H9 (cell line): Measurements from ENCODE around the gene NKAIN2. TPM values are rescaled to one million over a fixed set of nuclear protein-coding genes. Genes with fewer than 3 reads are reported as not detected.

Experiments
- DNase-seq: peaks from one replicate; pipeline ENCODE4 v3.0.0-alpha.2; 2017
- H2AFZ ChIP-seq: one replicate; pipeline ENCODE4 v1.6.1; 2013; ENCODE audit warnings: mild to moderate bottlenecking, low read length, control low read depth, moderate library complexity
- H2AK5ac ChIP-seq: 2 replicates; pipeline ENCODE4 v1.6.1; 2013; ENCODE audit warnings: low read length, control low read depth, mixed read lengths; ENCODE audit not compliant: insufficient read length
- H2BK120ac ChIP-seq: one replicate; pipeline ENCODE4 v1.6.1; 2013; ENCODE audit warnings: low read depth, mild to moderate bottlenecking, low read length, control low read depth, inconsistent platforms; ENCODE audit not compliant: poor library complexity, severe bottlenecking
- H2BK12ac ChIP-seq: 2 replicates; pipeline ENCODE4 v1.6.1; 2013; ENCODE audit warnings: low read length, control low read depth, mixed read lengths, low read depth; ENCODE audit not compliant: insufficient read length
- H2BK15ac ChIP-seq: 2 replicates; pipeline ENCODE4 v1.6.1; 2013; ENCODE audit warnings: low read depth, low read length, control low read depth
- H2BK20ac ChIP-seq: one replicate; pipeline ENCODE4 v1.6.1; 2013; ENCODE audit warnings: low read depth, mild to moderate bottlenecking, low read length, control low read depth, inconsistent platforms; ENCODE audit not compliant: poor library complexity, severe bottlenecking
- H2BK5ac ChIP-seq: 2 replicates; pipeline ENCODE4 v1.6.1; 2013; ENCODE audit warnings: low read length, control low read depth, mixed read lengths; ENCODE audit not compliant: insufficient read length
- H3K14ac ChIP-seq: 2 replicates; pipeline ENCODE4 v1.6.1; 2013; ENCODE audit warnings: low read length, control low read depth; ENCODE audit not compliant: insufficient read depth
- H3K18ac ChIP-seq: 2 replicates; pipeline ENCODE4 v1.6.1; 2013; ENCODE audit warnings: low read depth, mild to moderate bottlenecking, mixed read lengths, low read length, control low read depth; ENCODE audit not compliant: insufficient read length
- H3K23ac ChIP-seq: 2 replicates; pipeline ENCODE4 v1.6.1; 2013; ENCODE audit warnings: low read length, control low read depth, mixed read lengths, low read depth; ENCODE audit not compliant: insufficient read length
- H3K23me2 ChIP-seq: 2 replicates; pipeline ENCODE4 v1.6.1; 2013; ENCODE audit warnings: low read depth, mild to moderate bottlenecking, mixed read lengths, low read length, control low read depth; ENCODE audit not compliant: insufficient read length, poor library complexity, severe bottlenecking
- H3K27ac ChIP-seq: 2 replicates; pipeline ENCODE4 v1.5.1; 2013; ENCODE audit warnings: low read length, control low read depth, mixed read lengths, low read depth; ENCODE audit not compliant: insufficient read length
- H3K27me3 ChIP-seq: 2 replicates; pipeline ENCODE4 v1.6.1; 2013; ENCODE audit warnings: low read length, control low read depth, inconsistent platforms; ENCODE audit not compliant: insufficient read depth
- H3K4ac ChIP-seq: 2 replicates; pipeline ENCODE4 v1.6.1; 2013; ENCODE audit warnings: low read depth, mild to moderate bottlenecking, control low read depth, inconsistent platforms, low read length, moderate library complexity
- H3K4me1 ChIP-seq: 2 replicates; pipeline ENCODE4 v1.6.1; 2013; ENCODE audit warnings: low read length, control low read depth, inconsistent platforms; ENCODE audit not compliant: insufficient read depth
- H3K4me2 ChIP-seq: 2 replicates; pipeline ENCODE4 v1.6.1; 2013; ENCODE audit warnings: low read length, control low read depth, mixed read lengths; ENCODE audit not compliant: insufficient read length, insufficient read depth
- H3K56ac ChIP-seq: 2 replicates; pipeline ENCODE4 v1.6.1; 2013; ENCODE audit warnings: low read depth, mild to moderate bottlenecking, mixed read lengths, low read length, control low read depth; ENCODE audit not compliant: insufficient read length
- H3K79me1 ChIP-seq: 2 replicates; pipeline ENCODE4 v1.6.1; 2013; ENCODE audit warnings: low read depth, mild to moderate bottlenecking, moderate library complexity, low read length, control low read depth, inconsistent platforms; ENCODE audit not compliant: insufficient read depth, poor library complexity, severe bottlenecking
- H3K79me2 ChIP-seq: 2 replicates; pipeline ENCODE4 v1.6.1; 2013; ENCODE audit warnings: low read length, control low read depth, inconsistent platforms; ENCODE audit not compliant: insufficient read depth
- H3K9ac ChIP-seq: 2 replicates; pipeline ENCODE4 v1.6.1; 2013; ENCODE audit warnings: low read length, control low read depth, mixed read lengths; ENCODE audit not compliant: insufficient read length; ENCODE audit errors: extremely low read depth
- H3K9me3 ChIP-seq: one replicate; pipeline ENCODE4 v1.6.1; 2013; ENCODE audit warnings: low read depth, low read length, inconsistent platforms; ENCODE audit not compliant: control insufficient read depth
- H3T11ph ChIP-seq: one replicate; pipeline ENCODE4 v1.6.1; 2013; ENCODE audit warnings: mild to moderate bottlenecking, low read length, control low read depth, inconsistent platforms
- H4K20me1 ChIP-seq: one replicate; pipeline ENCODE4 v1.6.1; 2013; ENCODE audit not compliant: control insufficient read depth, insufficient read length, insufficient read depth
- H4K5ac ChIP-seq: 2 replicates; pipeline ENCODE4 v1.6.1; 2013; ENCODE audit warnings: low read depth, mild to moderate bottlenecking, mixed read lengths, low read length, control low read depth; ENCODE audit not compliant: insufficient read length
- H4K8ac ChIP-seq: replicated peaks from 2 replicates; pipeline ENCODE4 v1.6.1; 2013; ENCODE audit warnings: low read length, control low read depth, mixed read lengths, low read depth; ENCODE audit not compliant: insufficient read length
- H4K91ac ChIP-seq: 2 replicates; pipeline ENCODE4 v1.6.1; 2013; ENCODE audit warnings: low read depth, mild to moderate bottlenecking, moderate library complexity, mixed read lengths, low read length, control low read depth; ENCODE audit not compliant: insufficient read length
- H3K27ac Mint-ChIP-seq, 3 experiments: 2 replicates in 2 of 3; 3 replicates in 1 of 3; pipeline ENCODE4 v1.8.0; 2020 to 2021; ENCODE audit warnings: mixed read lengths in 3 of 3, mild to moderate bottlenecking in 1 of 3, moderate library complexity in 1 of 3
- H3K27me3 Mint-ChIP-seq: 2 replicates; pipeline ENCODE4 v1.8.0; 2021; ENCODE audit warnings: low read depth, mild to moderate bottlenecking, moderate library complexity, mixed read lengths
- H3K36me3 Mint-ChIP-seq, 3 experiments: 2 replicates in 2 of 3; 3 replicates in 1 of 3; pipeline ENCODE4 v1.8.0; 2020 to 2021; ENCODE audit warnings: low read depth in 3 of 3, mixed read lengths in 3 of 3; ENCODE audit not compliant: insufficient read depth in 1 of 3
- H3K4me1 Mint-ChIP-seq, 2 experiments: 2 replicates each; pipeline ENCODE4 v1.8.0; 2020; ENCODE audit warnings: mixed read lengths in 2 of 2
- H3K4me3 Mint-ChIP-seq, 2 experiments: 2 replicates in 1 of 2; 3 replicates in 1 of 2; pipeline ENCODE4 v1.8.0; 2020 to 2021; ENCODE audit warnings: mild to moderate bottlenecking in 2 of 2, mixed read lengths in 2 of 2, moderate library complexity in 1 of 2
- H3K9me3 Mint-ChIP-seq, 2 experiments: 2 replicates in 1 of 2; 3 replicates in 1 of 2; pipeline ENCODE4 v1.8.0; 2020; ENCODE audit warnings: mild to moderate bottlenecking in 2 of 2, mixed read lengths in 2 of 2, moderate library complexity in 1 of 2
- WGBS: extraction: QIAGEN DNeasy Blood & Tissue Kit; methylation state at CpG from one replicate; pipeline ENCODE4 v1.1.7; 2013; ENCODE audit warnings: missing lambda C conversion rate, low lambda C conversion rate, mixed read lengths; ENCODE audit not compliant: insufficient read length; ENCODE audit errors: extremely low coverage; 5-methylcytosine and 5-hydroxymethylcytosine counted together
- total RNA-seq: library from RNA; stranded (reverse); gene quantifications from 2 replicates; pipeline ENCODE4 v1.2.1, GENCODE V29; 2021
- TF ChIP-seq, protein P1 (sequence below): fragments of 200-600 bp; sonication (generic); conservative IDR thresholded peaks from 3 replicates; pipeline ENCODE4 v1.8.0; 2021; ENCODE audit warnings: antibody characterized with exemption, mild to moderate bottlenecking

The NKAIN2 gene
- total RNA-seq, 1 experiment from 2014 or later: 0.17 TPM

DNA sequence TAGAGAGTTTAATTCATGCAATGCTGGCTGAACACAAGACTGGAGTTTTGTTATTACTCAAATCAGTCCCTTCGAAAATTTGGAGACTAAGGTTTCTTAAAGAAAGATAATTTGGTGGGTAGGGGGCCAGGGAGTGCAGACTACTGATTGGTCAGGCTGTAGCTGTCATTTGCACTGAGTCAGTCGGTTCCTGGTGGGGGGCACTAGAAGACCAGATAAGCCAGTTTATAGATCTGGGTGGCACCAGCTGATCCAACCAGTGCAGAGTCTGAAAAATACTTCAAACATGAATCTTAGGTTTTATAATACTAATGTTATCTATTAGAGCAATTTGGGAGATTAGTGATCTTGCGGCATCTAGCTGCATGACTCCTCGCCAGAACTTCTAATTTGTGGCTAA is 530.7 kb downstream of the NKAIN2 start:
- no peak overlapping the region for H2BK20ac ChIP-seq
- H4K20me1 ChIP-seq: no peaks in the 10 kb centered on the region
- Mint-ChIP-seq H3K4me3 (no peak overlapping the region), H3K27me3 (no peaks in the 10 kb centered on the region), H3K4me1 (peaks cover 2% of the 10 kb centered on the region in 2 experiments; a peak in 3 of 4 replicates), H3K27ac (no peak overlapping the region), H3K9me3 (no peaks in the 10 kb centered on the region), H3K36me3 (no peaks in the 10 kb centered on the region)
- no peak overlapping the region for H3K23ac ChIP-seq
- no CpG with 5 or more reads among the region's 4 CpGs for WGBS
- no peak overlapping the region for H3T11ph ChIP-seq
- TF ChIP-seq, protein P1, sequence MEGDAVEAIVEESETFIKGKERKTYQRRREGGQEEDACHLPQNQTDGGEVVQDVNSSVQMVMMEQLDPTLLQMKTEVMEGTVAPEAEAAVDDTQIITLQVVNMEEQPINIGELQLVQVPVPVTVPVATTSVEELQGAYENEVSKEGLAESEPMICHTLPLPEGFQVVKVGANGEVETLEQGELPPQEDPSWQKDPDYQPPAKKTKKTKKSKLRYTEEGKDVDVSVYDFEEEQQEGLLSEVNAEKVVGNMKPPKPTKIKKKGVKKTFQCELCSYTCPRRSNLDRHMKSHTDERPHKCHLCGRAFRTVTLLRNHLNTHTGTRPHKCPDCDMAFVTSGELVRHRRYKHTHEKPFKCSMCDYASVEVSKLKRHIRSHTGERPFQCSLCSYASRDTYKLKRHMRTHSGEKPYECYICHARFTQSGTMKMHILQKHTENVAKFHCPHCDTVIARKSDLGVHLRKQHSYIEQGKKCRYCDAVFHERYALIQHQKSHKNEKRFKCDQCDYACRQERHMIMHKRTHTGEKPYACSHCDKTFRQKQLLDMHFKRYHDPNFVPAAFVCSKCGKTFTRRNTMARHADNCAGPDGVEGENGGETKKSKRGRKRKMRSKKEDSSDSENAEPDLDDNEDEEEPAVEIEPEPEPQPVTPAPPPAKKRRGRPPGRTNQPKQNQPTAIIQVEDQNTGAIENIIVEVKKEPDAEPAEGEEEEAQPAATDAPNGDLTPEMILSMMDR: no peak
- no peaks in the 10 kb centered on the region for H3K23me2 ChIP-seq
- H3K79me2 ChIP-seq: no peaks in the 10 kb centered on the region
- no peak overlapping the region for H2BK12ac ChIP-seq
- no peak overlapping the region for H4K91ac ChIP-seq
- no peak overlapping the region for H4K5ac ChIP-seq
- no peak overlapping the region for H2BK120ac ChIP-seq
- no peak overlapping the region for H3K14ac ChIP-seq
- H2BK15ac ChIP-seq: no peak overlapping the region
- no peaks in the 10 kb centered on the region for H3K27me3 ChIP-seq
- H3K4ac ChIP-seq: no peak overlapping the region
- no peaks in the 10 kb centered on the region for H3K4me1 ChIP-seq
- H3K18ac ChIP-seq: no peak overlapping the region
- no peak overlapping the region for H3K4me2 ChIP-seq
- no peak overlapping the region for H3K27ac ChIP-seq
- no peak for DNase-seq
- no peak overlapping the region for H2BK5ac ChIP-seq
- H3K9me3 ChIP-seq: no peaks in the 10 kb centered on the region
- H3K9ac ChIP-seq: no peak overlapping the region
- no peak overlapping the region for H4K8ac ChIP-seq
- H2AK5ac ChIP-seq: no peak overlapping the region
- H3K56ac ChIP-seq: no peak overlapping the region
- no peaks in the 10 kb centered on the region for H3K79me1 ChIP-seq
- H2AFZ ChIP-seq: no peak overlapping the region
